Mucosa of descending colon (tissue), 3 donors: ENCODE results near the gene DDX31. TPM values are rescaled to one million over a fixed set of nuclear protein-coding genes. Genes with fewer than 3 reads are reported as not detected.

Experiments used
- ATAC-seq: fragments of 200-7000 bp; cut with Tn5 transposase; one replicate; pipeline ENCODE4 v1.9.1; 2020; ENCODE audit warnings: mild to moderate bottlenecking, moderate library complexity
- DNase-seq, 3 donors: peaks; one replicate each; pipeline ENCODE4 v3.0.0-alpha.2; 2020
- H3K36me3 ChIP-seq: fragments of 200-600 bp; one replicate; pipeline ENCODE4 v1.8.0; 2021; ENCODE audit warnings: low read depth, mild to moderate bottlenecking
- H3K4me1 ChIP-seq: fragments of 200-600 bp; one replicate; pipeline ENCODE4 v1.8.0; 2021; ENCODE audit warnings: low read depth, mild to moderate bottlenecking
- H3K4me3 ChIP-seq: fragments of 200-600 bp; one replicate; pipeline ENCODE4 v1.8.0; 2021; ENCODE audit warnings: mild to moderate bottlenecking
- H3K9me3 ChIP-seq: fragments of 200-600 bp; one replicate; pipeline ENCODE4 v1.8.0; 2021; ENCODE audit warnings: mild to moderate bottlenecking
- intact Hi-C, 2 donors: fragments of 100-400 bp; cut with DNase I in 1 of 2; cut with micrococcal nuclease in 1 of 2; formaldehyde crosslinking; loops; one replicate each; pipeline versions ENCODE4 v1.11.0 to v1.11.1; 2022; cut with DNase I, micrococcal nuclease
- total RNA-seq, 3 donors: library from RNA; stranded (reverse); fragmentation: NEBNext Ultra II Directional in 2 of 3; extraction: Animal tissue kit (Norgen Biotek cat#: 25700) in 2 of 3; gene quantifications; one replicate each; pipeline versions ENCODE4 v1.2.1 to v1.2.4, GENCODE V29; 2021 to 2023
- TF ChIP-seq, protein P1 (sequence below): fragments of 200-600 bp; IDR thresholded peaks from one replicate; pipeline ENCODE4 v1.8.0; 2022; ENCODE audit warnings: antibody characterized with exemption, mild to moderate bottlenecking
- donor health status: DM: no; HTN: no; CAD: no; lungs with moderate emphysema.
- donor health status: DM: no; HTN: no; CAD: no.
- donor health status: DM: no; HTN: yes; CAD: no.

Gene DDX31
- total RNA-seq, 3 donors from 2014 or later, result 8.7 to 11.2 (median 9.5) TPM

DNA sequence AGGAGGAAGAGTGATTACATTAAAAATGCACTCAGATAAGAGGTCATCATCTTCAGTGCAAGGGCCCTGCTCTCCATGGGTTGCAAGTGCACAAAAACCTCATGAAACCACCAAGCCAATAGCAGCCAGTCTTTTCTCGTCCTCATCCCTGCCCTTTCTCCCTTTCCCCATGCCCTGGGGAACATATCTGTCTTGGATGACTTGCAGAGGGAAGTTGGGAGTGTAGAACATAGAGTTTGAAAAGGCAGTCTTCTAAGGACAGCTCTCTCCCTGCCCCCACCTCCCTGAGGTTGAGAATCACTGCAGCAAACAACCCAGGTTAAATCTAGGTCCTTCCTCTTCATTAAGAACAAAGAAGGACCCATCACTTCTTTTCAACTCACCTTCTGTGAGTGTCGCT lies 22.0 kb downstream of the DDX31 start:
- intact Hi-C loops, result no loop called here
- TF ChIP-seq, protein P1, sequence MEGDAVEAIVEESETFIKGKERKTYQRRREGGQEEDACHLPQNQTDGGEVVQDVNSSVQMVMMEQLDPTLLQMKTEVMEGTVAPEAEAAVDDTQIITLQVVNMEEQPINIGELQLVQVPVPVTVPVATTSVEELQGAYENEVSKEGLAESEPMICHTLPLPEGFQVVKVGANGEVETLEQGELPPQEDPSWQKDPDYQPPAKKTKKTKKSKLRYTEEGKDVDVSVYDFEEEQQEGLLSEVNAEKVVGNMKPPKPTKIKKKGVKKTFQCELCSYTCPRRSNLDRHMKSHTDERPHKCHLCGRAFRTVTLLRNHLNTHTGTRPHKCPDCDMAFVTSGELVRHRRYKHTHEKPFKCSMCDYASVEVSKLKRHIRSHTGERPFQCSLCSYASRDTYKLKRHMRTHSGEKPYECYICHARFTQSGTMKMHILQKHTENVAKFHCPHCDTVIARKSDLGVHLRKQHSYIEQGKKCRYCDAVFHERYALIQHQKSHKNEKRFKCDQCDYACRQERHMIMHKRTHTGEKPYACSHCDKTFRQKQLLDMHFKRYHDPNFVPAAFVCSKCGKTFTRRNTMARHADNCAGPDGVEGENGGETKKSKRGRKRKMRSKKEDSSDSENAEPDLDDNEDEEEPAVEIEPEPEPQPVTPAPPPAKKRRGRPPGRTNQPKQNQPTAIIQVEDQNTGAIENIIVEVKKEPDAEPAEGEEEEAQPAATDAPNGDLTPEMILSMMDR, result no peak
- Histone ChIP-seq H3K9me3 (no peaks in the 10 kb centered on the region), H3K4me1 (peaks cover 11% of the 10 kb centered on the region), H3K4me3 (no peak overlapping the region), H3K36me3 (no peaks in the 10 kb centered on the region)
- no peak for ATAC-seq
- no peak for DNase-seq

GRCh38 chr9:132647355-132647754 lies 22.4 kb downstream of the DDX31 start:
- DNase-seq, result no peak
- H3K36me3 ChIP-seq, result no peaks in the 10 kb centered on the region
- intact Hi-C loops, result no loop called here
- ATAC-seq, result no peak
- H3K4me3 ChIP-seq, result no peak overlapping the region
- TF ChIP-seq, protein P1, result no peak
- peaks cover 11% of the 10 kb centered on the region for H3K4me1 ChIP-seq
- no peaks in the 10 kb centered on the region for H3K9me3 ChIP-seq

GRCh38 chr9:132646726-132647125 lies 23.1 kb downstream of the DDX31 start:
- ATAC-seq (no peak), DNase-seq (no peak)
- peaks cover 11% of the 10 kb centered on the region for H3K4me1 ChIP-seq
- no peak overlapping the region for H3K4me3 ChIP-seq
- TF ChIP-seq, protein P1, result no peak
- H3K36me3 ChIP-seq, result no peaks in the 10 kb centered on the region
- intact Hi-C loops, result no loop called here
- H3K9me3 ChIP-seq, result no peaks in the 10 kb centered on the region

GRCh38 chr9:132645711-132646110 lies 24.1 kb downstream of the DDX31 start:
- no peak for DNase-seq
- TF ChIP-seq, protein P1, result no peak
- Histone ChIP-seq H3K9me3 (no peaks in the 10 kb centered on the region), H3K4me1 (peaks cover 11% of the 10 kb centered on the region), H3K4me3 (no peak overlapping the region), H3K36me3 (no peaks in the 10 kb centered on the region)
- ATAC-seq, result no peak
- intact Hi-C loops, result no loop called here

DNA sequence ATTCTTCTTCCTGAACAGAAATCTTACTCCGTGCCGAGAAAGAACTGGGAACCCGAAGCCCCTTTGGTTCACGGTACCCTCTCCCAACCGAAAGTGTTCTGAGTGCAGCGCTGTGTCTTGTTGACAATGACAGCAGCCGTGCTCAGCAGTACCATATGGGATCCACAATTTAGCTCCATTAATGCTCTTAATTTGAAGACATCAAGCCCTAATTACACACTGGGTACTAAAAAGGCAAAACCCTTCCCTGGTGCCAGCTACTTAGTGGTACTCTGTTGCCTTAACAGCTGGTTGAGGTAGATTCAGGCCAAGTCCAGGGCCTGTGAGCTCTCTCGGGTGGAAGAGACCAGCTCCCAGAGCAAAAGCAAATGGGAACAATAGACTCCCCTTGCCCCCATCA lies 24.5 kb downstream of the DDX31 start:
- ATAC-seq (no peak), DNase-seq (no peak)
- intact Hi-C loops, result no loop called here
- Histone ChIP-seq H3K9me3 (no peaks in the 10 kb centered on the region), H3K36me3 (no peaks in the 10 kb centered on the region), H3K4me1 (peaks cover 11% of the 10 kb centered on the region), H3K4me3 (no peak overlapping the region)
- TF ChIP-seq, protein P1, result no peak

DNA sequence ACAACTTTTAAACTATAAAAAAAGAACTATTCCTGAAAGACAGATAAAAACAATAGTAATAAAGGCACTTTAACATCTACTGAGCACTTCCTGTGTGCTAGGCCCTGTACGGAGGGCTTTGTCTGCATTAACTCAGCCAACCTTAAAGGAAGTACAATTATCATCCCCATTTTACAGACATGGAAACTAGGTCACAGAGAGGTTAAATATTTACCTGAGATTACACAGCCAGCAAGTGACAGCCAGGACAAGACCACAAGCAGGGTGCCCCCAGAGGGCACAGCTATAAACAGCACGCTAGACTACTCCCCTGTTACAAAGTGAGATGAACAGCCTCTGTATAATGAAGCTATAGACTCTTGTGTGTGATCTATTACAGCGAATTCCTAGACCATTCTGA lies 25.5 kb downstream of the DDX31 start:
- TF ChIP-seq, protein P1, result no peak
- H3K4me1 ChIP-seq, result peaks cover 11% of the 10 kb centered on the region
- no peaks in the 10 kb centered on the region for H3K36me3 ChIP-seq
- no peak for DNase-seq
- intact Hi-C loops, result no loop called here
- H3K4me3 ChIP-seq, result no peak overlapping the region
- peak; percentile 54 for ATAC-seq
- H3K9me3 ChIP-seq, result no peaks in the 10 kb centered on the region
